HepG2 (cell line): ENCODE data around the gene FHIT.

Source experiments
- BRCA1 ChIP-seq: sonication (generic); formaldehyde crosslinking; IDR thresholded peaks from 2 replicates; pipeline ENCODE4 v1.4.0; 2020; ENCODE audit warnings: missing genetic modification reagents
- GATAD2A ChIP-seq: IDR thresholded peaks from 2 replicates; pipeline ENCODE4 v1.6.1; 2016
- KDM4B ChIP-seq: sonication (generic); formaldehyde crosslinking; IDR thresholded peaks from 2 replicates; pipeline ENCODE4 v1.4.0; 2020; ENCODE audit warnings: missing genetic modification reagents
- KLF12 ChIP-seq: sonication (generic); formaldehyde crosslinking; IDR thresholded peaks from 2 replicates; pipeline ENCODE4 v1.4.0; 2020; ENCODE audit warnings: missing genetic modification reagents, borderline replicate concordance
- SMAD3 ChIP-seq: sonication (generic); formaldehyde crosslinking; IDR thresholded peaks from 2 replicates; pipeline ENCODE4 v1.4.0; 2020; ENCODE audit warnings: missing genetic modification reagents
- TCF7 ChIP-seq: sonication (generic); IDR thresholded peaks from 2 replicates; pipeline ENCODE4 v1.6.1; 2016; ENCODE audit warnings: antibody characterized with exemption, low read depth
- ZNF205 ChIP-seq: IDR thresholded peaks from 2 replicates; pipeline ENCODE4 v1.6.1; 2018; ENCODE audit warnings: missing biosample characterization, missing genetic modification reagents
- ZNF747 ChIP-seq: sonication (generic); formaldehyde crosslinking; IDR thresholded peaks from 2 replicates; pipeline ENCODE4 v1.8.1; 2023; ENCODE audit warnings: missing genetic modification reagents, mild to moderate bottlenecking, borderline replicate concordance
- TF ChIP-seq, protein P1 (sequence below): IDR thresholded peaks from 2 replicates; pipeline ENCODE4 v1.6.1; 2012; ENCODE audit warnings: inconsistent platforms
- TF ChIP-seq, protein P2 (sequence below): sonication (generic); formaldehyde crosslinking; IDR thresholded peaks from 2 replicates; pipeline ENCODE4 v1.8.0; 2022; ENCODE audit warnings: missing genetic modification reagents, mild to moderate bottlenecking, borderline replicate concordance

DNA sequence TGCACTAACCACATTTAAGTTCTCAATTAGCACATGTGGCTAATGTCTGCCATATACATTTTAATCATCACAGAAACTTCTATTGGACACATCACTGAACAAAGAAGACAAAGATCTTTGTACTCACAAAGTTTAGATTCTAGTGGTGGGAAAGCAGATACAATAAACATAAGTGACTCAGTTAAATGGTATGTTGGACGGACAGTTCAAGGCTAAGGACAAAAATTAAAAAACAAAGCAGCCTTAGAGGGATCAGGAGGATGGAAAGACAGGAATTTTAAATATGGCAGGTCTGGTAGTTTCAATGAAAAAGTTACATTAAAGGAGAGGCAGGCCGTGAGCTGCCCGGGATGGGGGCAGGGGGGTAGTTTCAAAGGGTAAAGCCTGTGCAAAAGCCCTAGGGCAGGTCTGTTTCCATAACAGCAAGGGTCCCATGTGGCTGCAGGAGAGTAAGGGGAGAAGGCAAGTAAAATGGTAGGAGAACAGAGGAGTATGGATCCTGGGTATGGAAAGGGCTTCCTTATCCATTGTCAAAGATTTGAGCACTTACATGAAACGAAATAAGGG is 220.7 kb downstream of the FHIT start:
- TF ChIP-seq ZNF747 (CRISPR knock-in tag) (no peak), KLF12 (no peak), ZNF205 (CRISPR knock-in tag) (no peak), BRCA1 (CRISPR knock-in tag) (no peak), GATAD2A (CRISPR knock-in tag) (peak; percentile 55), KDM4B (no peak), TCF7 (peak; percentile 51), SMAD3 (CRISPR knock-in tag) (no peak)
- TF ChIP-seq, protein P1, sequence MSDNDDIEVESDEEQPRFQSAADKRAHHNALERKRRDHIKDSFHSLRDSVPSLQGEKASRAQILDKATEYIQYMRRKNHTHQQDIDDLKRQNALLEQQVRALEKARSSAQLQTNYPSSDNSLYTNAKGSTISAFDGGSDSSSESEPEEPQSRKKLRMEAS: no peak
- TF ChIP-seq, protein P2, sequence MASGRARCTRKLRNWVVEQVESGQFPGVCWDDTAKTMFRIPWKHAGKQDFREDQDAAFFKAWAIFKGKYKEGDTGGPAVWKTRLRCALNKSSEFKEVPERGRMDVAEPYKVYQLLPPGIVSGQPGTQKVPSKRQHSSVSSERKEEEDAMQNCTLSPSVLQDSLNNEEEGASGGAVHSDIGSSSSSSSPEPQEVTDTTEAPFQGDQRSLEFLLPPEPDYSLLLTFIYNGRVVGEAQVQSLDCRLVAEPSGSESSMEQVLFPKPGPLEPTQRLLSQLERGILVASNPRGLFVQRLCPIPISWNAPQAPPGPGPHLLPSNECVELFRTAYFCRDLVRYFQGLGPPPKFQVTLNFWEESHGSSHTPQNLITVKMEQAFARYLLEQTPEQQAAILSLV (CRISPR knock-in tag): no peak
